Adrenal gland (tissue), 5 donors: ENCODE measurements around the gene APBB2.

ENCODE experiments used
- CTCF ChIP-seq, 6 experiments: fragments of 450-650 bp in 4 of 6; fragments of 200-600 bp in 2 of 6; sonication (generic) in 1 of 6; IDR thresholded peaks; 1 replicate in 5 of 6; 2 replicates in 1 of 6; pipeline versions ENCODE4 v1.5.1 to v1.8.0; 2016 to 2021; ENCODE audit warnings: antibody characterized with exemption in 6 of 6, mild to moderate bottlenecking in 2 of 6, moderate library complexity in 1 of 6
- POLR2A ChIP-seq, 2 donors: fragments of 450-650 bp; IDR thresholded peaks; one replicate each; pipeline ENCODE4 v1.6.1; 2017; ENCODE audit warnings: antibody characterized with exemption in 2 of 2, mild to moderate bottlenecking in 2 of 2, moderate library complexity in 1 of 2
- donor health status: DM: no; HTN: no; CAD: no.

DNA sequence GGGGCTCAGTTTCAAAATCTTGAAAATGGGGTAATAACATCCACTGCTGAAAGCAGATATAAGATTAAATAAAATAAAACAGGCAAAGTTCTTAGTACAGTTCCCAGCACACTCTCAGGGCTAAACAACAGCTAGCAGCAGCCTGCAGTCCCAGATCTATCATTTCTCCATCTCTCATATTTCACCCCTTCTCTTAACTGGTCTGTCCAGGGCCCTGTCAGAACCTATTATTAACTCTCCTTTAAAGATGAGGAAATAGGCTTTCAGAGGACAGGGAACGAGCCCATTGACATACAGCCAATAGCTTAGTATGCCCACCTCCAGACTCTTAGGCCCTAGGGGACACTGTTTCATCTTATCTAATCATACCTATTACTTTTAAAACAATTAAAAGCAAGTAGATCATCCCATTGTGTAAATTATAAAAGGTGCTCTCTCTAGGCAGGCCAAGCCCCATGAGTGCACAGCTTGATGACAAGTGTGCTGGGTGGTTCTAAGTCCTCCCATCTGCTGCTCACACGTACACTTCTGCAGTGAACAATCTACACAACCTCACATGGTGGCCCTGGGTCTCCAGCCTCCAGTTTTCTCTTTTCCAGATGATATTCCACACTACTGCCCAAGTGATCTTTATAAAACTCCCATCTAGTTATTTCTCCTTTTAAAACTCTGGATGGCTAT lies 119.0 kb downstream of the APBB2 start:
- TF ChIP-seq CTCF (IDR thresholded peaks at IDR 0.05) (no peak), POLR2A (IDR thresholded peaks at IDR 0.05) (no peak)
